Liver (tissue), 9 donors: ENCODE results near the gene NFIB. TPM values are rescaled to one million over a fixed set of nuclear protein-coding genes. Genes with fewer than 3 reads are reported as not detected.

Experiments
- DNase-seq: peaks from one replicate; pipeline ENCODE4 v3.0.0-alpha.2; 2017; ENCODE audit warnings: low spot score
- H3K27ac ChIP-seq, 2 donors: one replicate each; pipeline ENCODE4 v1.7.0; 2013; ENCODE audit warnings: inconsistent platforms in 2 of 2, low read length in 2 of 2, control low read depth in 1 of 2, low read depth in 1 of 2, mild to moderate bottlenecking in 1 of 2
- H3K27me3 ChIP-seq, 4 donors: one replicate each; pipeline versions ENCODE4 v1.6.1 to v1.7.0; 2013; ENCODE audit warnings: low read length in 3 of 4, inconsistent platforms in 1 of 4, mild to moderate bottlenecking in 1 of 4, moderate library complexity in 1 of 4; ENCODE audit not compliant: control insufficient read depth in 4 of 4, insufficient read depth in 4 of 4
- H3K36me3 ChIP-seq, 4 donors: one replicate each; pipeline versions ENCODE4 v1.6.1 to v1.7.0; 2013; ENCODE audit warnings: low read length in 3 of 4, mild to moderate bottlenecking in 3 of 4, low read depth in 1 of 4, moderate library complexity in 1 of 4; ENCODE audit not compliant: control insufficient read depth in 4 of 4, insufficient read depth in 3 of 4
- H3K4me1 ChIP-seq, 4 donors: one replicate each; pipeline versions ENCODE4 v1.6.1 to v1.7.0; 2013; ENCODE audit warnings: low read length in 3 of 4, mild to moderate bottlenecking in 3 of 4, moderate library complexity in 1 of 4; ENCODE audit not compliant: control insufficient read depth in 4 of 4, insufficient read depth in 4 of 4
- H3K4me3 ChIP-seq, 3 donors: one replicate each; pipeline versions ENCODE4 v1.6.1 to v1.7.0; 2013; ENCODE audit warnings: low read length in 3 of 3, control low read depth in 1 of 3, low read depth in 1 of 3, mild to moderate bottlenecking in 1 of 3
- H3K9ac ChIP-seq, 2 donors: one replicate each; pipeline ENCODE4 v1.7.0; 2013; ENCODE audit warnings: low read length in 2 of 2, mild to moderate bottlenecking in 2 of 2, moderate library complexity in 2 of 2, control low read depth in 1 of 2, low read depth in 1 of 2
- H3K9me3 ChIP-seq, 4 donors: one replicate each; pipeline versions ENCODE4 v1.6.1 to v1.7.0; 2013; ENCODE audit warnings: low read length in 3 of 4; ENCODE audit not compliant: control insufficient read depth in 4 of 4
- EGR1 ChIP-seq, 2 donors: IDR thresholded peaks; 2 replicates each; pipeline ENCODE4 v1.6.1; 2016 to 2018; ENCODE audit warnings: antibody characterized with exemption in 2 of 2, low read depth in 2 of 2
- FOXA1 ChIP-seq: IDR thresholded peaks from 2 replicates; pipeline ENCODE4 v1.6.1; 2016; ENCODE audit warnings: antibody characterized with exemption
- FOXA2 ChIP-seq: IDR thresholded peaks from 2 replicates; pipeline ENCODE4 v1.6.1; 2016; ENCODE audit warnings: antibody characterized with exemption
- GABPA ChIP-seq, 2 donors: IDR thresholded peaks in 1 of 2; conservative IDR thresholded peaks in 1 of 2; 2 replicates each; pipeline ENCODE4 v1.6.1; 2016; ENCODE audit warnings: antibody characterized with exemption in 2 of 2, mild to moderate bottlenecking in 1 of 2, moderate library complexity in 1 of 2
- HNF4A ChIP-seq, 2 donors: conservative IDR thresholded peaks; 2 replicates each; pipeline ENCODE4 v1.6.1; 2016; ENCODE audit warnings: antibody characterized with exemption in 2 of 2, mild to moderate bottlenecking in 2 of 2
- HNF4G ChIP-seq: IDR thresholded peaks from 2 replicates; pipeline ENCODE4 v1.6.1; 2016; ENCODE audit warnings: antibody characterized with exemption
- JUND ChIP-seq, 2 donors: IDR thresholded peaks; 2 replicates each; pipeline ENCODE4 v1.6.1; 2016; ENCODE audit warnings: antibody characterized with exemption in 2 of 2
- NR2F2 ChIP-seq: IDR thresholded peaks from 2 replicates; pipeline ENCODE4 v1.6.1; 2016; ENCODE audit warnings: antibody characterized with exemption
- RAD21 ChIP-seq, 2 donors: IDR thresholded peaks; 2 replicates each; pipeline ENCODE4 v1.6.1; 2016; ENCODE audit warnings: antibody characterized with exemption in 2 of 2, mild to moderate bottlenecking in 2 of 2
- RXRA ChIP-seq, 2 donors: IDR thresholded peaks; 2 replicates each; pipeline ENCODE4 v1.6.1; 2017 to 2018; ENCODE audit warnings: antibody characterized with exemption in 2 of 2, mild to moderate bottlenecking in 1 of 2
- SP1 ChIP-seq: IDR thresholded peaks from 2 replicates; pipeline ENCODE4 v1.6.1; 2018; ENCODE audit warnings: antibody characterized with exemption, mild to moderate bottlenecking
- TAF1 ChIP-seq: conservative IDR thresholded peaks from 2 replicates; pipeline ENCODE4 v1.6.1; 2016; ENCODE audit warnings: antibody characterized with exemption, mild to moderate bottlenecking
- YY1 ChIP-seq: IDR thresholded peaks from 2 replicates; pipeline ENCODE4 v1.6.1; 2016; ENCODE audit warnings: antibody characterized with exemption, mild to moderate bottlenecking
- WGBS: extraction: QIAGEN DNeasy Blood & Tissue Kit; methylation state at CpG from one replicate; pipeline ENCODE4 v1.1.7; 2013; 5-methylcytosine and 5-hydroxymethylcytosine counted together
- polyA plus RNA-seq, 2 donors: library from polyadenylated mRNA; stranded (reverse) in 1 of 2; unstranded in 1 of 2; fragments of 200-250 nt in 1 of 2; fragments of >200 nt in 1 of 2; fragmentation: Nextera tagmentation in 1 of 2; extraction: Ambion mirVana in 1 of 2; gene quantifications; one replicate each; pipeline versions ENCODE4 v1.2.1 to v1.2.3, GENCODE V29; 2013 to 2015
- total RNA-seq, 2 donors: library from RNA; depleted of rRNA; stranded (reverse); fragments of >200 nt; gene quantifications; one replicate each; pipeline ENCODE4 v1.2.3, GENCODE V29; 2014
- TF ChIP-seq, protein P1 (sequence below): IDR thresholded peaks from 2 replicates; pipeline ENCODE4 v1.6.1; 2016; ENCODE audit warnings: antibody characterized with exemption
- TF ChIP-seq, protein P2 (sequence below): fragments of 150-350 bp; IDR thresholded peaks from 2 replicates; pipeline ENCODE4 v1.5.1; 2017; ENCODE audit warnings: improper control_type of control experiment, low read depth, low read length; ENCODE audit not compliant: missing input control
- TF ChIP-seq, protein P3 (sequence below): IDR thresholded peaks from 2 replicates; pipeline ENCODE4 v1.6.1; 2016; ENCODE audit warnings: antibody characterized with exemption
- TF ChIP-seq, protein P4 (sequence below): IDR thresholded peaks from 2 replicates; pipeline ENCODE4 v1.6.1; 2016; ENCODE audit warnings: antibody characterized with exemption, mild to moderate bottlenecking
- TF ChIP-seq, protein P5 (sequence below): IDR thresholded peaks from 2 replicates; pipeline ENCODE4 v1.6.1; 2016; ENCODE audit warnings: antibody characterized with exemption
- donor health status: healthy.
- donor health status: healthy.
- donor health status: healthy.
- donor health status: healthy.
- donor health status: healthy.

The NFIB gene
- total and polyA plus RNA-seq, 4 donors, result 3.2 to 23.2 (median 8.0) TPM

DNA sequence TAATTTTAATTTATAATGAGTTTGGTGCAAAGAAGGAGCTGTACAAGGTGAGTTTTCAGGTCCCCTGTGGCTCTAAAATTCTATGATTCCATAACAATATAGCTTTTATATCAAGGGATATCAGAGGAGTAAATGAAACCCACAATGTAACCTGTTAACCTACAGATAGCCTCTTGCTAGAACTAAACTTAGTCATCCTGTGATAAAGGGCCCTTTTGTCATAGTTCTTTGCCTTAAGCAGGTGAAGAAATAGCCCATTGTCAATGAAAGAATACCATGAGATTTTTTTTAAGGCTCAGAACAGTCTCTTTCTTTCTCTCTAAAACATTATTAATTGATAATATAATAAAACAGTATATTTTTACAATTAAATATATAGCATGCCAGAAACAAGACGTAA is 127.8 kb downstream of the NFIB start:
- Histone ChIP-seq H3K4me1 (peaks cover 1 to 15% (median 6%) of the 10 kb centered on the region in 4 donors), H3K36me3 (no peaks in the 10 kb centered on the region), H3K27me3 (no peaks in the 10 kb centered on the region), H3K9ac (no peak overlapping the region), H3K9me3 (no peaks in the 10 kb centered on the region), H3K27ac (no peak overlapping the region), H3K4me3 (no peak overlapping the region)
- 95% methylated on average over 1 of the region's 1 CpG for WGBS
- DNase-seq, result no peak
- TF ChIP-seq, protein P1, sequence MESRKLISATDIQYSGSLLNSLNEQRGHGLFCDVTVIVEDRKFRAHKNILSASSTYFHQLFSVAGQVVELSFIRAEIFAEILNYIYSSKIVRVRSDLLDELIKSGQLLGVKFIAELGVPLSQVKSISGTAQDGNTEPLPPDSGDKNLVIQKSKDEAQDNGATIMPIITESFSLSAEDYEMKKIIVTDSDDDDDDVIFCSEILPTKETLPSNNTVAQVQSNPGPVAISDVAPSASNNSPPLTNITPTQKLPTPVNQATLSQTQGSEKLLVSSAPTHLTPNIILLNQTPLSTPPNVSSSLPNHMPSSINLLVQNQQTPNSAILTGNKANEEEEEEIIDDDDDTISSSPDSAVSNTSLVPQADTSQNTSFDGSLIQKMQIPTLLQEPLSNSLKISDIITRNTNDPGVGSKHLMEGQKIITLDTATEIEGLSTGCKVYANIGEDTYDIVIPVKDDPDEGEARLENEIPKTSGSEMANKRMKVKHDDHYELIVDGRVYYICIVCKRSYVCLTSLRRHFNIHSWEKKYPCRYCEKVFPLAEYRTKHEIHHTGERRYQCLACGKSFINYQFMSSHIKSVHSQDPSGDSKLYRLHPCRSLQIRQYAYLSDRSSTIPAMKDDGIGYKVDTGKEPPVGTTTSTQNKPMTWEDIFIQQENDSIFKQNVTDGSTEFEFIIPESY, result no peak
- TF ChIP-seq HNF4A (conservative IDR thresholded peaks at IDR 0.05) (no peak), TAF1 (no peak), JUND (IDR thresholded peaks at IDR 0.05) (no peak)

DNA sequence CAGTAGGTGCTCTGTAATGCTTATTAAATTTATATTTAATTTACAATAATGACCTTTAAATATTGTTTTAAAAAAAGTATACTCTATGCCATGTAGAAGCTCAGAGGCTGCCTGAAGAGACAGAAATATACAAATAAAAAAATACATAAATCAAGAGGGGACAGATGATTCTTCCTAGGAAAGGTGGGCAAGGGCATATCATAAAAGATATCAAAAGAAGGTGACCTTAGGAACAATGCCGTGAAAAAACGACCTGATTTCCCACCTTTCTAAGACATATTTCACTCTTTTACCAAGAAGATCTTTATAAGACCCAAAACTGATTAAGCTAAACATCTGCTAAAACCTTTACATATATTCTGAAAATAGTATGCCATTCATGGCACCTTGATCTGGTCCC is 128.9 kb downstream of the NFIB start:
- DNase-seq, result no peak
- no peak overlapping the region for H3K27ac ChIP-seq
- H3K27me3 ChIP-seq, result no peaks in the 10 kb centered on the region
- H3K9ac ChIP-seq, result no peak overlapping the region
- TF ChIP-seq, protein P1, result no peak
- no peak for TF ChIP-seq FOXA1
- TF ChIP-seq YY1, result no peak
- TF ChIP-seq RXRA (IDR thresholded peaks at IDR 0.05), result no peak
- TF ChIP-seq, protein P2, sequence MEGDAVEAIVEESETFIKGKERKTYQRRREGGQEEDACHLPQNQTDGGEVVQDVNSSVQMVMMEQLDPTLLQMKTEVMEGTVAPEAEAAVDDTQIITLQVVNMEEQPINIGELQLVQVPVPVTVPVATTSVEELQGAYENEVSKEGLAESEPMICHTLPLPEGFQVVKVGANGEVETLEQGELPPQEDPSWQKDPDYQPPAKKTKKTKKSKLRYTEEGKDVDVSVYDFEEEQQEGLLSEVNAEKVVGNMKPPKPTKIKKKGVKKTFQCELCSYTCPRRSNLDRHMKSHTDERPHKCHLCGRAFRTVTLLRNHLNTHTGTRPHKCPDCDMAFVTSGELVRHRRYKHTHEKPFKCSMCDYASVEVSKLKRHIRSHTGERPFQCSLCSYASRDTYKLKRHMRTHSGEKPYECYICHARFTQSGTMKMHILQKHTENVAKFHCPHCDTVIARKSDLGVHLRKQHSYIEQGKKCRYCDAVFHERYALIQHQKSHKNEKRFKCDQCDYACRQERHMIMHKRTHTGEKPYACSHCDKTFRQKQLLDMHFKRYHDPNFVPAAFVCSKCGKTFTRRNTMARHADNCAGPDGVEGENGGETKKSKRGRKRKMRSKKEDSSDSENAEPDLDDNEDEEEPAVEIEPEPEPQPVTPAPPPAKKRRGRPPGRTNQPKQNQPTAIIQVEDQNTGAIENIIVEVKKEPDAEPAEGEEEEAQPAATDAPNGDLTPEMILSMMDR, result no peak
- TF ChIP-seq GABPA (IDR thresholded peaks at IDR 0.05 in 1 of 2, conservative IDR thresholded peaks at IDR 0.05 in 1 of 2), result no peak
- TF ChIP-seq RAD21 (IDR thresholded peaks at IDR 0.05), result no peak
- TF ChIP-seq, protein P3, sequence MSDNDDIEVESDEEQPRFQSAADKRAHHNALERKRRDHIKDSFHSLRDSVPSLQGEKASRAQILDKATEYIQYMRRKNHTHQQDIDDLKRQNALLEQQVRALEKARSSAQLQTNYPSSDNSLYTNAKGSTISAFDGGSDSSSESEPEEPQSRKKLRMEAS, result no peak
- no peak for TF ChIP-seq FOXA2
- TF ChIP-seq HNF4G, result no peak
- TF ChIP-seq JUND (IDR thresholded peaks at IDR 0.05), result no peak
- TF ChIP-seq TAF1, result no peak
- TF ChIP-seq, protein P4, sequence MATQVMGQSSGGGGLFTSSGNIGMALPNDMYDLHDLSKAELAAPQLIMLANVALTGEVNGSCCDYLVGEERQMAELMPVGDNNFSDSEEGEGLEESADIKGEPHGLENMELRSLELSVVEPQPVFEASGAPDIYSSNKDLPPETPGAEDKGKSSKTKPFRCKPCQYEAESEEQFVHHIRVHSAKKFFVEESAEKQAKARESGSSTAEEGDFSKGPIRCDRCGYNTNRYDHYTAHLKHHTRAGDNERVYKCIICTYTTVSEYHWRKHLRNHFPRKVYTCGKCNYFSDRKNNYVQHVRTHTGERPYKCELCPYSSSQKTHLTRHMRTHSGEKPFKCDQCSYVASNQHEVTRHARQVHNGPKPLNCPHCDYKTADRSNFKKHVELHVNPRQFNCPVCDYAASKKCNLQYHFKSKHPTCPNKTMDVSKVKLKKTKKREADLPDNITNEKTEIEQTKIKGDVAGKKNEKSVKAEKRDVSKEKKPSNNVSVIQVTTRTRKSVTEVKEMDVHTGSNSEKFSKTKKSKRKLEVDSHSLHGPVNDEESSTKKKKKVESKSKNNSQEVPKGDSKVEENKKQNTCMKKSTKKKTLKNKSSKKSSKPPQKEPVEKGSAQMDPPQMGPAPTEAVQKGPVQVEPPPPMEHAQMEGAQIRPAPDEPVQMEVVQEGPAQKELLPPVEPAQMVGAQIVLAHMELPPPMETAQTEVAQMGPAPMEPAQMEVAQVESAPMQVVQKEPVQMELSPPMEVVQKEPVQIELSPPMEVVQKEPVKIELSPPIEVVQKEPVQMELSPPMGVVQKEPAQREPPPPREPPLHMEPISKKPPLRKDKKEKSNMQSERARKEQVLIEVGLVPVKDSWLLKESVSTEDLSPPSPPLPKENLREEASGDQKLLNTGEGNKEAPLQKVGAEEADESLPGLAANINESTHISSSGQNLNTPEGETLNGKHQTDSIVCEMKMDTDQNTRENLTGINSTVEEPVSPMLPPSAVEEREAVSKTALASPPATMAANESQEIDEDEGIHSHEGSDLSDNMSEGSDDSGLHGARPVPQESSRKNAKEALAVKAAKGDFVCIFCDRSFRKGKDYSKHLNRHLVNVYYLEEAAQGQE, result no peak
- TF ChIP-seq EGR1 (IDR thresholded peaks at IDR 0.05; ENCODE audit: low read depth in 2 of 2), result no peak
- TF ChIP-seq NR2F2, result no peak
- TF ChIP-seq, protein P5, sequence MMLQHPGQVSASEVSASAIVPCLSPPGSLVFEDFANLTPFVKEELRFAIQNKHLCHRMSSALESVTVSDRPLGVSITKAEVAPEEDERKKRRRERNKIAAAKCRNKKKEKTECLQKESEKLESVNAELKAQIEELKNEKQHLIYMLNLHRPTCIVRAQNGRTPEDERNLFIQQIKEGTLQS, result no peak
- no peak for TF ChIP-seq SP1
- TF ChIP-seq HNF4A (conservative IDR thresholded peaks at IDR 0.05), result no peak
- H3K9me3 ChIP-seq, result no peaks in the 10 kb centered on the region
- no peaks in the 10 kb centered on the region for H3K36me3 ChIP-seq
- 94% methylated on average over 2 of the region's 2 CpGs for WGBS
- H3K4me3 ChIP-seq, result no peak overlapping the region
- peaks cover 6 to 26% (median 12%) of the 10 kb centered on the region in 4 donors for H3K4me1 ChIP-seq
